Measurements from ENCODE around the gene FOXRED2. TPM values are rescaled to one million over a fixed set of nuclear protein-coding genes. Genes with fewer than 3 reads are reported as not detected.

Gene FOXRED2
- polyA plus RNA-seq, 1 of the 3 experiments (the other 2 are of a cell fraction), result 7.9 TPM

GRCh38 chr22:36442506-36443197 is 64.2 kb downstream of the FOXRED2 start:
- Histone ChIP-seq H3K79me2 (ENCODE audit: insufficient read depth) (no peaks in the 10 kb centered on the region), H2AFZ (ENCODE audit: low read depth) (no peak overlapping the region), H3K4me2 (no peak overlapping the region), H3K4me3 (ENCODE audit: low read depth in 2 of 2, low read length in 1 of 2) (no peak overlapping the region), H3F3A (replicated peaks; ENCODE audit: insufficient read depth) (peaks cover 35% of the 10 kb centered on the region), H3K9me2 (no peaks in the 10 kb centered on the region), H3K27me3 (ENCODE audit: insufficient read depth) (no peaks in the 10 kb centered on the region), H3K9me3 (no peaks in the 10 kb centered on the region), H3K4me1 (ENCODE audit: control insufficient read depth in 1 of 2, insufficient read depth in 2 of 2, low read depth in 1 of 2, low read length in 1 of 2) (peaks cover 0 to 16% of the 10 kb centered on the region in 2 experiments; a peak in 2 of 4 replicates), H3K36me3 (replicated peaks in 1 of 2; ENCODE audit: control insufficient read depth in 1 of 2, insufficient read depth in 2 of 2, low read length in 1 of 2) (no peaks in the 10 kb centered on the region), H3K27ac (ENCODE audit: low read depth in 2 of 2, low read length in 1 of 2) (no peak overlapping the region), H4K20me1 (ENCODE audit: insufficient read depth) (no peaks in the 10 kb centered on the region), H3K9ac (no peak overlapping the region)
- CTCF ChIA-PET, result interaction anchor here (1.0 to 1.9 kb wide), 2 partner anchors 9 to 141 kb away, joined by 3 to 8 read pairs; no protein-coding TSS in a partner anchor
- DNase-seq, result no peak
- TF ChIP-seq ELF1 (IDR thresholded peaks at IDR 0.05) (no peak), ZBTB33 (IDR thresholded peaks at IDR 0.05; ENCODE audit: borderline replicate concordance, low read depth) (no peak), TEAD4 (IDR thresholded peaks at IDR 0.05; ENCODE audit: borderline replicate concordance, insufficient read depth) (no peak), FOXJ3 (CRISPR knock-in tag; IDR thresholded peaks at IDR 0.05) (no peak), PBX3 (IDR thresholded peaks at IDR 0.05) (no peak), MAX (IDR thresholded peaks at IDR 0.05; ENCODE audit: low read depth) (no peak), RXRA (IDR thresholded peaks at IDR 0.05; ENCODE audit: borderline replicate concordance, low read depth) (no peak), SIN3A (IDR thresholded peaks at IDR 0.05; ENCODE audit: borderline replicate concordance, low read depth, low read length) (no peak), CHD2 (IDR thresholded peaks at IDR 0.05; ENCODE audit: low read length, partially characterized antibody) (no peak), NRF1 (IDR thresholded peaks at IDR 0.05; ENCODE audit: low read depth, low read length) (no peak), IRF3 (IDR thresholded peaks at IDR 0.05; ENCODE audit: low read depth, low read length) (no peak), USF1 (IDR thresholded peaks at IDR 0.05; ENCODE audit: borderline replicate concordance, low read depth) (no peak), MEF2A (IDR thresholded peaks at IDR 0.05; ENCODE audit: borderline replicate concordance, low read depth) (no peak), NFIC (IDR thresholded peaks at IDR 0.05; ENCODE audit: borderline replicate concordance) (no peak), REST (IDR thresholded peaks at IDR 0.05; ENCODE audit: low read depth, low read length) (no peak), FOXM1 (IDR thresholded peaks at IDR 0.05; ENCODE audit: low read depth) (no peak), FOSL2 (IDR thresholded peaks at IDR 0.05; ENCODE audit: borderline replicate concordance, low read depth) (no peak), RAD21 (IDR thresholded peaks at IDR 0.05; ENCODE audit: low read length) (no peak)
- POLR2A ChIA-PET, result no interaction called here
- 85% methylated on average over 4 of the region's 12 CpGs for WGBS (ENCODE audit: low lambda C conversion rate)

All from SK-N-SH (cell line).